HepG2 (cell line): ENCODE results near the gene ZNF777. TPM values are rescaled to one million over a fixed set of nuclear protein-coding genes. Genes with fewer than 3 reads are reported as not detected.

ENCODE experiments used
- LCORL ChIP-seq, 2 experiments: fragments of 450-650 bp in 1 of 2; sonication (generic) in 1 of 2; formaldehyde crosslinking in 1 of 2; IDR thresholded peaks; 2 replicates each; pipeline versions ENCODE4 v1.5.0 to v1.6.1; 2017 to 2020; ENCODE audit warnings: antibody characterized with exemption in 1 of 2, missing genetic modification reagents in 1 of 2
- PHF20 ChIP-seq: sonication (generic); formaldehyde crosslinking; IDR thresholded peaks from 2 replicates; pipeline ENCODE4 v1.5.0; 2020; ENCODE audit warnings: mild to moderate bottlenecking, missing genetic modification reagents
- RAD51 ChIP-seq: fragments of 450-650 bp; IDR thresholded peaks from 2 replicates; pipeline ENCODE4 v1.6.1; 2016; ENCODE audit warnings: borderline replicate concordance
- SMAD9 ChIP-seq: sonication (generic); formaldehyde crosslinking; IDR thresholded peaks from 2 replicates; pipeline ENCODE4 v1.5.1; 2020; ENCODE audit warnings: mild to moderate bottlenecking, missing genetic modification reagents
- SMARCC2 ChIP-seq: fragments of 450-650 bp; IDR thresholded peaks from 2 replicates; pipeline ENCODE4 v1.6.1; 2017; ENCODE audit warnings: antibody characterized with exemption, mild to moderate bottlenecking
- SNRNP70 ChIP-seq: fragments of 200-400 bp; formaldehyde crosslinking; IDR thresholded peaks from 2 replicates; pipeline ENCODE4 v1.6.1; 2017; ENCODE audit warnings: mild to moderate bottlenecking, low read depth, low read length, moderate library complexity
- WIZ ChIP-seq: sonication (generic); formaldehyde crosslinking; IDR thresholded peaks from 2 replicates; pipeline ENCODE4 v1.5.1; 2020; ENCODE audit warnings: mild to moderate bottlenecking, missing genetic modification reagents
- ZNF121 ChIP-seq: sonication (generic); formaldehyde crosslinking; IDR thresholded peaks from 2 replicates; pipeline ENCODE4 v1.5.0; 2020; ENCODE audit warnings: mild to moderate bottlenecking, missing genetic modification reagents
- ZNF138 ChIP-seq: sonication (generic); formaldehyde crosslinking; IDR thresholded peaks from 2 replicates; pipeline ENCODE4 v1.5.0; 2020; ENCODE audit warnings: mild to moderate bottlenecking, low read depth, missing genetic modification reagents
- ZNF282 ChIP-seq: fragments of 450-650 bp; IDR thresholded peaks from 2 replicates; pipeline ENCODE4 v1.6.1; 2018; ENCODE audit not compliant: partially characterized antibody
- ZNF432 ChIP-seq: sonication (generic); formaldehyde crosslinking; IDR thresholded peaks from 2 replicates; pipeline ENCODE4 v1.5.0; 2020; ENCODE audit warnings: missing genetic modification reagents, mild to moderate bottlenecking, borderline replicate concordance
- ZNF569 ChIP-seq: sonication (generic); formaldehyde crosslinking; IDR thresholded peaks from 2 replicates; pipeline ENCODE4 v1.5.0; 2020; ENCODE audit warnings: mild to moderate bottlenecking, missing genetic modification reagents, moderate library complexity, borderline replicate concordance
- ZNF598 ChIP-seq: sonication (generic); formaldehyde crosslinking; IDR thresholded peaks from 2 replicates; pipeline ENCODE4 v1.5.1; 2020; ENCODE audit warnings: mild to moderate bottlenecking, missing genetic modification reagents, borderline replicate concordance
- ZNF652 ChIP-seq: IDR thresholded peaks from 2 replicates; pipeline ENCODE4 v1.6.1; 2016; ENCODE audit warnings: low read depth, borderline replicate concordance
- ZNF747 ChIP-seq: sonication (generic); formaldehyde crosslinking; IDR thresholded peaks from 2 replicates; pipeline ENCODE4 v1.8.1; 2023; ENCODE audit warnings: missing genetic modification reagents, mild to moderate bottlenecking, borderline replicate concordance
- ZNF766 ChIP-seq: sonication (generic); formaldehyde crosslinking; IDR thresholded peaks from 2 replicates; pipeline ENCODE4 v1.5.0; 2020; ENCODE audit warnings: missing genetic modification reagents, borderline replicate concordance
- ZNF780A ChIP-seq: sonication (generic); formaldehyde crosslinking; IDR thresholded peaks from 2 replicates; pipeline ENCODE4 v1.8.0; 2022; ENCODE audit warnings: mild to moderate bottlenecking, missing genetic modification reagents, moderate library complexity
- ZNF879 ChIP-seq: sonication (generic); formaldehyde crosslinking; IDR thresholded peaks from 2 replicates; pipeline ENCODE4 v1.8.1; 2023; ENCODE audit warnings: missing genetic modification reagents
- ZSCAN12 ChIP-seq: sonication (generic); formaldehyde crosslinking; IDR thresholded peaks from 2 replicates; pipeline ENCODE4 v1.9.0; 2021; ENCODE audit warnings: mild to moderate bottlenecking, missing genetic modification reagents
- polyA plus RNA-seq, 8 experiments: library from polyadenylated mRNA; depleted of rRNA in 3 of 8; stranded (reverse) in 7 of 8; unstranded in 1 of 8; fragments of >200 nt; fragmentation: Illumina TruSeq in 4 of 8; extraction: Trizol in 4 of 8; gene quantifications; 2 replicates each; pipeline versions ENCODE4 v1.2.1 to v1.2.3, GENCODE V29; 2011 to 2016; ENCODE audit warnings: low read depth in 4 of 8, missing spikeins in 1 of 8, mixed read lengths in 1 of 8; ENCODE audit not compliant: insufficient read depth in 1 of 8
- total RNA-seq, 5 experiments: library from RNA; depleted of rRNA; stranded (reverse); fragments of >200 nt; fragmentation: Illumina TruSeq; extraction: Trizol; gene quantifications; 2 replicates each; pipeline ENCODE4 v1.2.3, GENCODE V29; 2016; ENCODE audit warnings: low read depth in 1 of 5
- TF ChIP-seq, protein P1 (sequence below): sonication (generic); formaldehyde crosslinking; IDR thresholded peaks from 2 replicates; pipeline ENCODE4 v1.4.0; 2020; ENCODE audit warnings: missing genetic modification reagents
- TF ChIP-seq, protein P2 (sequence below): sonication (generic); formaldehyde crosslinking; IDR thresholded peaks from 2 replicates; pipeline ENCODE4 v1.8.1; 2023; ENCODE audit warnings: mild to moderate bottlenecking, inconsistent platforms, moderate library complexity, missing genetic modification reagents, borderline replicate concordance
- TF ChIP-seq, protein P3 (sequence below): sonication (generic); formaldehyde crosslinking; IDR thresholded peaks from 2 replicates; pipeline ENCODE4 v1.4.0; 2020; ENCODE audit warnings: mild to moderate bottlenecking, missing genetic modification reagents
- TF ChIP-seq, protein P4 (sequence below): sonication (generic); formaldehyde crosslinking; IDR thresholded peaks from 2 replicates; pipeline ENCODE4 v1.4.0; 2020; ENCODE audit warnings: missing genetic modification reagents

Gene ZNF777
- total and polyA plus RNA-seq, 2 of the 13 experiments (the other 11 are each of a cell fraction or from before 2014, with no cell fraction given), result 3.8 to 6.0 TPM

DNA sequence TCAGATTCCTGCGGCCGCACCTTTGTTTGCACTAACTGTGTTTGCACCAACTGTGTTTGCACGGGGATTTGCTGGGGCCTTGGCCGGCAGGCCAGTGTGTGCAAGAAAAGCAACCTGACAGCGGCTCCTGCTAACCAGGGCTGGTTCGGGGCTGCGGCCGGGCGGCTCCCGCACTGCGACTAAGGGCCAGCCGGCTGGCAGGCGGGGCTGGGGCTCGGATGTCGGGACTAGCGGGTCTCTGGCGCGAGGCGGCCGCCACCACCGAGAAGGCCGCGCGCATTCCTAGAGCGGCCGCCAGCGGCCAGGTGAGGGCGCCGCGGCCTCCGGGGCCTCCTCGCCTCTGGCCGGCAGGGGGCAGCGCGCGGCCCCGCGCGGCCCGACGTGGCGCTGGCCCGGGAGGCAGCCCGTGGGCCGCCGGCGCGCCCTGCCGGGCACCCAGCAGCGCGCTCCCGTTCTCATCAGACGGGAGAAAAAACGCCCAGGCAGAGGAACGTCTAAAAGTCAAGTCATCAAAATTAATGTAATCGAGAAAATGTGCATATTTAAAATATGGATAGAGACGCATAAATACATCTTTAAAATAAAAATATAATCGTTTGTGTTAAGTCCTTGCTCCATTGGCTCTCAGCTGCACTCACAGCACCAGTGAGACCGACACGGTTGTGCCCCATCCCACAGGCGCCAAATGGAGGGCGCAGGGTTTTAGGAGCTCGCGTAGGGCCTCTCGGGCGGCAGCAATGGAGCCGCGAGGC lies 38.5 kb downstream of the ZNF777 start (continued):
- TF ChIP-seq, protein P1, sequence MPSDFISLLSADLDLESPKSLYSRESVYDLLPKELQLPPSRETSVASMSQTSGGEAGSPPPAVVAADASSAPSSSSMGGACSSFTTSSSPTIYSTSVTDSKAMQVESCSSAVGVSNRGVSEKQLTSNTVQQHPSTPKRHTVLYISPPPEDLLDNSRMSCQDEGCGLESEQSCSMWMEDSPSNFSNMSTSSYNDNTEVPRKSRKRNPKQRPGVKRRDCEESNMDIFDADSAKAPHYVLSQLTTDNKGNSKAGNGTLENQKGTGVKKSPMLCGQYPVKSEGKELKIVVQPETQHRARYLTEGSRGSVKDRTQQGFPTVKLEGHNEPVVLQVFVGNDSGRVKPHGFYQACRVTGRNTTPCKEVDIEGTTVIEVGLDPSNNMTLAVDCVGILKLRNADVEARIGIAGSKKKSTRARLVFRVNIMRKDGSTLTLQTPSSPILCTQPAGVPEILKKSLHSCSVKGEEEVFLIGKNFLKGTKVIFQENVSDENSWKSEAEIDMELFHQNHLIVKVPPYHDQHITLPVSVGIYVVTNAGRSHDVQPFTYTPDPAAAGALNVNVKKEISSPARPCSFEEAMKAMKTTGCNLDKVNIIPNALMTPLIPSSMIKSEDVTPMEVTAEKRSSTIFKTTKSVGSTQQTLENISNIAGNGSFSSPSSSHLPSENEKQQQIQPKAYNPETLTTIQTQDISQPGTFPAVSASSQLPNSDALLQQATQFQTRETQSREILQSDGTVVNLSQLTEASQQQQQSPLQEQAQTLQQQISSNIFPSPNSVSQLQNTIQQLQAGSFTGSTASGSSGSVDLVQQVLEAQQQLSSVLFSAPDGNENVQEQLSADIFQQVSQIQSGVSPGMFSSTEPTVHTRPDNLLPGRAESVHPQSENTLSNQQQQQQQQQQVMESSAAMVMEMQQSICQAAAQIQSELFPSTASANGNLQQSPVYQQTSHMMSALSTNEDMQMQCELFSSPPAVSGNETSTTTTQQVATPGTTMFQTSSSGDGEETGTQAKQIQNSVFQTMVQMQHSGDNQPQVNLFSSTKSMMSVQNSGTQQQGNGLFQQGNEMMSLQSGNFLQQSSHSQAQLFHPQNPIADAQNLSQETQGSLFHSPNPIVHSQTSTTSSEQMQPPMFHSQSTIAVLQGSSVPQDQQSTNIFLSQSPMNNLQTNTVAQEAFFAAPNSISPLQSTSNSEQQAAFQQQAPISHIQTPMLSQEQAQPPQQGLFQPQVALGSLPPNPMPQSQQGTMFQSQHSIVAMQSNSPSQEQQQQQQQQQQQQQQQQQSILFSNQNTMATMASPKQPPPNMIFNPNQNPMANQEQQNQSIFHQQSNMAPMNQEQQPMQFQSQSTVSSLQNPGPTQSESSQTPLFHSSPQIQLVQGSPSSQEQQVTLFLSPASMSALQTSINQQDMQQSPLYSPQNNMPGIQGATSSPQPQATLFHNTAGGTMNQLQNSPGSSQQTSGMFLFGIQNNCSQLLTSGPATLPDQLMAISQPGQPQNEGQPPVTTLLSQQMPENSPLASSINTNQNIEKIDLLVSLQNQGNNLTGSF (CRISPR knock-in tag), result no peak
- TF ChIP-seq ZNF652 (no peak), SMARCC2 (no peak), ZNF282 (no peak), ZNF138 (CRISPR knock-in tag) (no peak), ZNF121 (CRISPR knock-in tag) (no peak), PHF20 (peak; percentile 28; the same call in 1 of the 2 replicates), ZNF879 (CRISPR knock-in tag) (0 out of 2 replicates have a peak, but pooled peaks have one; percentile 32), ZNF569 (no peak), ZNF780A (CRISPR knock-in tag) (no peak), WIZ (CRISPR knock-in tag) (no peak), ZNF432 (CRISPR knock-in tag) (no peak), RAD51 (no peak), ZNF766 (CRISPR knock-in tag) (no peak), ZSCAN12 (CRISPR knock-in tag) (no peak), SMAD9 (CRISPR knock-in tag) (no peak), ZNF598 (CRISPR knock-in tag) (no peak), LCORL (IDR thresholded peaks at IDR 0.05) (no peak), LCORL (CRISPR knock-in tag; IDR thresholded peaks at IDR 0.05) (no peak), ZNF747 (CRISPR knock-in tag) (no peak), SNRNP70 (no peak)
- TF ChIP-seq, protein P2, sequence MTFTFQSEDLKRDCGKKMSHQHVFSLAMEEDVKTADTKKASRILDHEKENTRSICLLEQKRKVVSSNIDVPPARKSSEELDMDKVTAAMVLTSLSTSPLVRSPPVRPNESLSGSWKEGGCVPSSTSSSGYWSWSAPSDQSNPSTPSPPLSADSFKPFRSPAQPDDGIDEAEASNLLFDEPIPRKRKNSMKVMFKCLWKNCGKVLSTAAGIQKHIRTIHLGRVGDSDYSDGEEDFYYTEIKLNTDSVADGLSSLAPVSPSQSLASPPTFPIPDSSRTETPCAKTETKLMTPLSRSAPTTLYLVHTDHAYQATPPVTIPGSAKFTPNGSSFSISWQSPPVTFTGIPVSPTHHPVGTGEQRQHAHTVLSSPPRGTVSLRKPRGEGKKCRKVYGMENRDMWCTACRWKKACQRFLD (CRISPR knock-in tag), result no peak
- TF ChIP-seq, protein P3, sequence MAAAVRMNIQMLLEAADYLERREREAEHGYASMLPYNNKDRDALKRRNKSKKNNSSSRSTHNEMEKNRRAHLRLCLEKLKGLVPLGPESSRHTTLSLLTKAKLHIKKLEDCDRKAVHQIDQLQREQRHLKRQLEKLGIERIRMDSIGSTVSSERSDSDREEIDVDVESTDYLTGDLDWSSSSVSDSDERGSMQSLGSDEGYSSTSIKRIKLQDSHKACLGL (CRISPR knock-in tag), result no peak
- TF ChIP-seq, protein P4, sequence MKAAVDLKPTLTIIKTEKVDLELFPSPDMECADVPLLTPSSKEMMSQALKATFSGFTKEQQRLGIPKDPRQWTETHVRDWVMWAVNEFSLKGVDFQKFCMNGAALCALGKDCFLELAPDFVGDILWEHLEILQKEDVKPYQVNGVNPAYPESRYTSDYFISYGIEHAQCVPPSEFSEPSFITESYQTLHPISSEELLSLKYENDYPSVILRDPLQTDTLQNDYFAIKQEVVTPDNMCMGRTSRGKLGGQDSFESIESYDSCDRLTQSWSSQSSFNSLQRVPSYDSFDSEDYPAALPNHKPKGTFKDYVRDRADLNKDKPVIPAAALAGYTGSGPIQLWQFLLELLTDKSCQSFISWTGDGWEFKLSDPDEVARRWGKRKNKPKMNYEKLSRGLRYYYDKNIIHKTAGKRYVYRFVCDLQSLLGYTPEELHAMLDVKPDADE, result no peak
